Uterus (tissue), 2 donors: ENCODE measurements around the gene GRAP.
"Not testable (repeated sequence)": the region's sequence is repeated elsewhere in the genome, so short reads cannot be mapped to it uniquely, and the experiment has no call there.

Experiments used
- POLR2A ChIP-seq, 2 donors: fragments of 450-650 bp; IDR thresholded peaks; one replicate each; pipeline ENCODE4 v1.6.1; 2016; ENCODE audit warnings: antibody characterized with exemption in 2 of 2, mild to moderate bottlenecking in 1 of 2, moderate library complexity in 1 of 2
- TF ChIP-seq, protein P1 (sequence below), 4 experiments: fragments of 200-600 bp in 2 of 4; fragments of 450-650 bp in 2 of 4; sonication (generic) in 2 of 4; IDR thresholded peaks; one replicate each; pipeline ENCODE4 v1.5.1; 2016 to 2019; ENCODE audit warnings: antibody characterized with exemption in 4 of 4, mild to moderate bottlenecking in 2 of 4, moderate library complexity in 1 of 4

DNA sequence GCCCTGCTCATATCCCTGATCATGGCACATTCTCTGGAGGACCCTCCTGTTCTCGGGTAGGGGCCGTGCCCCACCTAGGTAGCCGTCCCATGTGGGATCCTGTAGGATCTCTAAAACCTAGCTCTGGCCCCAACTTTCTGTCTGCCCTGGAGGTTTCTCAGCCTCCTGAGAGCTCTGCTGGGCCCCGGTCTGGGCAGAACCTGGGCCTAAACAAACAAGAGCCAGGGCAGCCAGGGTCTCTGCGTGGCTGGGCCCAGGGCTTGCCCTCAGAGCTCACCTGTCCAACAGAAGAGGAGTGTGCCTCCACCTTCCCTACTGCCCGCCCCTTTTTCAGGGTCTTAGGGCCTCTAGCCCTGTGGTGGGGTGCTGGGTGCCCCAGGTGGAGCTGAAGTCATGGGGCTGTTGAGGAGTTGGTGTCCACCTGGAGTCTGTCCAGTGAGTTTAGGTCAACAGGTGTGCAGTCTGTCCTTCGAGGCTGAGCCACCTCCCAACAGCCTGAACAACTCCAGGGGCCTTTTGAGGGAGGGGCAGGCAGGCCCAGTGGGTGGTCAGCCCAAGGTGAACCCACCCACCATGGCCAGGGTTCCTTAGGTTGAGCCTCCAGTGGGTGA, 25.6 kb downstream of the GRAP start:
- TF ChIP-seq, protein P1, sequence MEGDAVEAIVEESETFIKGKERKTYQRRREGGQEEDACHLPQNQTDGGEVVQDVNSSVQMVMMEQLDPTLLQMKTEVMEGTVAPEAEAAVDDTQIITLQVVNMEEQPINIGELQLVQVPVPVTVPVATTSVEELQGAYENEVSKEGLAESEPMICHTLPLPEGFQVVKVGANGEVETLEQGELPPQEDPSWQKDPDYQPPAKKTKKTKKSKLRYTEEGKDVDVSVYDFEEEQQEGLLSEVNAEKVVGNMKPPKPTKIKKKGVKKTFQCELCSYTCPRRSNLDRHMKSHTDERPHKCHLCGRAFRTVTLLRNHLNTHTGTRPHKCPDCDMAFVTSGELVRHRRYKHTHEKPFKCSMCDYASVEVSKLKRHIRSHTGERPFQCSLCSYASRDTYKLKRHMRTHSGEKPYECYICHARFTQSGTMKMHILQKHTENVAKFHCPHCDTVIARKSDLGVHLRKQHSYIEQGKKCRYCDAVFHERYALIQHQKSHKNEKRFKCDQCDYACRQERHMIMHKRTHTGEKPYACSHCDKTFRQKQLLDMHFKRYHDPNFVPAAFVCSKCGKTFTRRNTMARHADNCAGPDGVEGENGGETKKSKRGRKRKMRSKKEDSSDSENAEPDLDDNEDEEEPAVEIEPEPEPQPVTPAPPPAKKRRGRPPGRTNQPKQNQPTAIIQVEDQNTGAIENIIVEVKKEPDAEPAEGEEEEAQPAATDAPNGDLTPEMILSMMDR (IDR thresholded peaks at IDR 0.05), result not testable (repeated sequence)
- TF ChIP-seq POLR2A (IDR thresholded peaks at IDR 0.05), result not testable (repeated sequence)
